Liver (tissue), 9 donors: ENCODE results near the gene SOBP. TPM values are rescaled to one million over a fixed set of nuclear protein-coding genes. Genes with fewer than 3 reads are reported as not detected.

Source experiments
- DNase-seq: peaks from one replicate; pipeline ENCODE4 v3.0.0-alpha.2; 2017; ENCODE audit warnings: low spot score
- H3K27ac ChIP-seq, 2 donors: one replicate each; pipeline ENCODE4 v1.7.0; 2013; ENCODE audit warnings: inconsistent platforms in 2 of 2, low read length in 2 of 2, control low read depth in 1 of 2, low read depth in 1 of 2, mild to moderate bottlenecking in 1 of 2
- H3K27me3 ChIP-seq, 4 donors: one replicate each; pipeline versions ENCODE4 v1.6.1 to v1.7.0; 2013; ENCODE audit warnings: low read length in 3 of 4, inconsistent platforms in 1 of 4, mild to moderate bottlenecking in 1 of 4, moderate library complexity in 1 of 4; ENCODE audit not compliant: control insufficient read depth in 4 of 4, insufficient read depth in 4 of 4
- H3K36me3 ChIP-seq, 4 donors: one replicate each; pipeline versions ENCODE4 v1.6.1 to v1.7.0; 2013; ENCODE audit warnings: low read length in 3 of 4, mild to moderate bottlenecking in 3 of 4, low read depth in 1 of 4, moderate library complexity in 1 of 4; ENCODE audit not compliant: control insufficient read depth in 4 of 4, insufficient read depth in 3 of 4
- H3K4me1 ChIP-seq, 4 donors: one replicate each; pipeline versions ENCODE4 v1.6.1 to v1.7.0; 2013; ENCODE audit warnings: low read length in 3 of 4, mild to moderate bottlenecking in 3 of 4, moderate library complexity in 1 of 4; ENCODE audit not compliant: control insufficient read depth in 4 of 4, insufficient read depth in 4 of 4
- H3K4me3 ChIP-seq, 3 donors: one replicate each; pipeline versions ENCODE4 v1.6.1 to v1.7.0; 2013; ENCODE audit warnings: low read length in 3 of 3, control low read depth in 1 of 3, low read depth in 1 of 3, mild to moderate bottlenecking in 1 of 3
- H3K9ac ChIP-seq, 2 donors: one replicate each; pipeline ENCODE4 v1.7.0; 2013; ENCODE audit warnings: low read length in 2 of 2, mild to moderate bottlenecking in 2 of 2, moderate library complexity in 2 of 2, control low read depth in 1 of 2, low read depth in 1 of 2
- H3K9me3 ChIP-seq, 4 donors: one replicate each; pipeline versions ENCODE4 v1.6.1 to v1.7.0; 2013; ENCODE audit warnings: low read length in 3 of 4; ENCODE audit not compliant: control insufficient read depth in 4 of 4
- EGR1 ChIP-seq, 2 donors: IDR thresholded peaks; 2 replicates each; pipeline ENCODE4 v1.6.1; 2016 to 2018; ENCODE audit warnings: antibody characterized with exemption in 2 of 2, low read depth in 2 of 2
- FOXA1 ChIP-seq: IDR thresholded peaks from 2 replicates; pipeline ENCODE4 v1.6.1; 2016; ENCODE audit warnings: antibody characterized with exemption
- FOXA2 ChIP-seq: IDR thresholded peaks from 2 replicates; pipeline ENCODE4 v1.6.1; 2016; ENCODE audit warnings: antibody characterized with exemption
- GABPA ChIP-seq, 2 donors: IDR thresholded peaks in 1 of 2; conservative IDR thresholded peaks in 1 of 2; 2 replicates each; pipeline ENCODE4 v1.6.1; 2016; ENCODE audit warnings: antibody characterized with exemption in 2 of 2, mild to moderate bottlenecking in 1 of 2, moderate library complexity in 1 of 2
- HNF4A ChIP-seq, 2 donors: conservative IDR thresholded peaks; 2 replicates each; pipeline ENCODE4 v1.6.1; 2016; ENCODE audit warnings: antibody characterized with exemption in 2 of 2, mild to moderate bottlenecking in 2 of 2
- HNF4G ChIP-seq: IDR thresholded peaks from 2 replicates; pipeline ENCODE4 v1.6.1; 2016; ENCODE audit warnings: antibody characterized with exemption
- JUND ChIP-seq, 2 donors: IDR thresholded peaks; 2 replicates each; pipeline ENCODE4 v1.6.1; 2016; ENCODE audit warnings: antibody characterized with exemption in 2 of 2
- NR2F2 ChIP-seq: IDR thresholded peaks from 2 replicates; pipeline ENCODE4 v1.6.1; 2016; ENCODE audit warnings: antibody characterized with exemption
- RAD21 ChIP-seq, 2 donors: IDR thresholded peaks; 2 replicates each; pipeline ENCODE4 v1.6.1; 2016; ENCODE audit warnings: antibody characterized with exemption in 2 of 2, mild to moderate bottlenecking in 2 of 2
- RXRA ChIP-seq, 2 donors: IDR thresholded peaks; 2 replicates each; pipeline ENCODE4 v1.6.1; 2017 to 2018; ENCODE audit warnings: antibody characterized with exemption in 2 of 2, mild to moderate bottlenecking in 1 of 2
- SP1 ChIP-seq: IDR thresholded peaks from 2 replicates; pipeline ENCODE4 v1.6.1; 2018; ENCODE audit warnings: antibody characterized with exemption, mild to moderate bottlenecking
- TAF1 ChIP-seq: conservative IDR thresholded peaks from 2 replicates; pipeline ENCODE4 v1.6.1; 2016; ENCODE audit warnings: antibody characterized with exemption, mild to moderate bottlenecking
- YY1 ChIP-seq: IDR thresholded peaks from 2 replicates; pipeline ENCODE4 v1.6.1; 2016; ENCODE audit warnings: antibody characterized with exemption, mild to moderate bottlenecking
- WGBS: extraction: QIAGEN DNeasy Blood & Tissue Kit; methylation state at CpG from one replicate; pipeline ENCODE4 v1.1.7; 2013; 5-methylcytosine and 5-hydroxymethylcytosine counted together
- polyA plus RNA-seq, 2 donors: library from polyadenylated mRNA; stranded (reverse) in 1 of 2; unstranded in 1 of 2; fragments of 200-250 nt in 1 of 2; fragments of >200 nt in 1 of 2; fragmentation: Nextera tagmentation in 1 of 2; extraction: Ambion mirVana in 1 of 2; gene quantifications; one replicate each; pipeline versions ENCODE4 v1.2.1 to v1.2.3, GENCODE V29; 2013 to 2015
- total RNA-seq, 2 donors: library from RNA; depleted of rRNA; stranded (reverse); fragments of >200 nt; gene quantifications; one replicate each; pipeline ENCODE4 v1.2.3, GENCODE V29; 2014
- TF ChIP-seq, protein P1 (sequence below): IDR thresholded peaks from 2 replicates; pipeline ENCODE4 v1.6.1; 2016; ENCODE audit warnings: antibody characterized with exemption
- TF ChIP-seq, protein P2 (sequence below): IDR thresholded peaks from 2 replicates; pipeline ENCODE4 v1.6.1; 2016; ENCODE audit warnings: antibody characterized with exemption, mild to moderate bottlenecking
- TF ChIP-seq, protein P3 (sequence below): IDR thresholded peaks from 2 replicates; pipeline ENCODE4 v1.6.1; 2016; ENCODE audit warnings: antibody characterized with exemption
- TF ChIP-seq, protein P4 (sequence below): fragments of 150-350 bp; IDR thresholded peaks from 2 replicates; pipeline ENCODE4 v1.5.1; 2017; ENCODE audit warnings: improper control_type of control experiment, low read depth, low read length; ENCODE audit not compliant: missing input control
- TF ChIP-seq, protein P5 (sequence below): IDR thresholded peaks from 2 replicates; pipeline ENCODE4 v1.6.1; 2016; ENCODE audit warnings: antibody characterized with exemption
- donor health status: healthy.
- donor health status: healthy.
- donor health status: healthy.
- donor health status: healthy.
- donor health status: healthy.

Gene SOBP
- total and polyA plus RNA-seq, 4 donors: 0.99 to 5.4 (median 1.9) TPM

DNA sequence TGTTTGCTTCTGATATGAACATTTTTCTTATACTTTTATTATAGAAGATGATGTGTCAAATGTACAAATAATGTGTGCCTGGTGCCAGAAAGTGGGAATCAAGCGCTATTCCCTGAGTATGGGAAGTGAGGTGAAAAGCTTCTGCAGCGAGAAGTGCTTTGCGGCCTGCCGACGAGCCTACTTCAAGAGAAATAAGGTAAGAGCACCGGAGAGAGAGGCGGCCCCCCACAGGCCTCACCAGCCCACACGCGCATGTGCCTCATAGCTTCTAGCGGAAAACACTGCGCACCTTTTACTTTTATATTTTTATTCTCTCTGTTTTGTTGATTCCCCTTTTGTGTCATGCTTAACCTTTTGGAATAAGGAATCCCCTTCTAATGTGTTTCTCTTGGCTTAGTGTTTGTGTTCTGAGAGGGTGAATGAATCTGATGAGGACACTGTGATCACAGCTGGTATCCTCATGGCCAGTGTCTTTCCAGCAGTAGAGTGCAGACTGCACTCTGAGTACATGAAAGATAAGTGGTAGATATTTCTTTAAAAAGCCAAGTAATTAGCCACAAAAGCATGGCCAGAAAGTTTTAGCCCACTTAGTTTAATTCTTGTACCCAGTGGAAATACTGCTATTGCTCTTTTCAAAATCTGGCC lies 43.6 kb downstream of the SOBP start:
- Histone ChIP-seq H3K9ac (no peak overlapping the region), H3K27ac (no peak overlapping the region), H3K4me3 (no peak overlapping the region), H3K27me3 (no peaks in the 10 kb centered on the region), H3K4me1 (peaks cover 0 to 4% (median 3%) of the 10 kb centered on the region in 4 donors), H3K9me3 (no peaks in the 10 kb centered on the region), H3K36me3 (no peaks in the 10 kb centered on the region)
- no peak for DNase-seq
- TF ChIP-seq RAD21 (IDR thresholded peaks at IDR 0.05) (no peak), NR2F2 (no peak), JUND (IDR thresholded peaks at IDR 0.05) (no peak), YY1 (no peak), HNF4G (no peak), TAF1 (no peak), SP1 (no peak), GABPA (IDR thresholded peaks at IDR 0.05 in 1 of 2, conservative IDR thresholded peaks at IDR 0.05 in 1 of 2) (no peak), EGR1 (IDR thresholded peaks at IDR 0.05; ENCODE audit: low read depth in 2 of 2) (no peak)
- TF ChIP-seq, protein P1, sequence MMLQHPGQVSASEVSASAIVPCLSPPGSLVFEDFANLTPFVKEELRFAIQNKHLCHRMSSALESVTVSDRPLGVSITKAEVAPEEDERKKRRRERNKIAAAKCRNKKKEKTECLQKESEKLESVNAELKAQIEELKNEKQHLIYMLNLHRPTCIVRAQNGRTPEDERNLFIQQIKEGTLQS: no peak
- TF ChIP-seq, protein P2, sequence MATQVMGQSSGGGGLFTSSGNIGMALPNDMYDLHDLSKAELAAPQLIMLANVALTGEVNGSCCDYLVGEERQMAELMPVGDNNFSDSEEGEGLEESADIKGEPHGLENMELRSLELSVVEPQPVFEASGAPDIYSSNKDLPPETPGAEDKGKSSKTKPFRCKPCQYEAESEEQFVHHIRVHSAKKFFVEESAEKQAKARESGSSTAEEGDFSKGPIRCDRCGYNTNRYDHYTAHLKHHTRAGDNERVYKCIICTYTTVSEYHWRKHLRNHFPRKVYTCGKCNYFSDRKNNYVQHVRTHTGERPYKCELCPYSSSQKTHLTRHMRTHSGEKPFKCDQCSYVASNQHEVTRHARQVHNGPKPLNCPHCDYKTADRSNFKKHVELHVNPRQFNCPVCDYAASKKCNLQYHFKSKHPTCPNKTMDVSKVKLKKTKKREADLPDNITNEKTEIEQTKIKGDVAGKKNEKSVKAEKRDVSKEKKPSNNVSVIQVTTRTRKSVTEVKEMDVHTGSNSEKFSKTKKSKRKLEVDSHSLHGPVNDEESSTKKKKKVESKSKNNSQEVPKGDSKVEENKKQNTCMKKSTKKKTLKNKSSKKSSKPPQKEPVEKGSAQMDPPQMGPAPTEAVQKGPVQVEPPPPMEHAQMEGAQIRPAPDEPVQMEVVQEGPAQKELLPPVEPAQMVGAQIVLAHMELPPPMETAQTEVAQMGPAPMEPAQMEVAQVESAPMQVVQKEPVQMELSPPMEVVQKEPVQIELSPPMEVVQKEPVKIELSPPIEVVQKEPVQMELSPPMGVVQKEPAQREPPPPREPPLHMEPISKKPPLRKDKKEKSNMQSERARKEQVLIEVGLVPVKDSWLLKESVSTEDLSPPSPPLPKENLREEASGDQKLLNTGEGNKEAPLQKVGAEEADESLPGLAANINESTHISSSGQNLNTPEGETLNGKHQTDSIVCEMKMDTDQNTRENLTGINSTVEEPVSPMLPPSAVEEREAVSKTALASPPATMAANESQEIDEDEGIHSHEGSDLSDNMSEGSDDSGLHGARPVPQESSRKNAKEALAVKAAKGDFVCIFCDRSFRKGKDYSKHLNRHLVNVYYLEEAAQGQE: no peak
- TF ChIP-seq, protein P3, sequence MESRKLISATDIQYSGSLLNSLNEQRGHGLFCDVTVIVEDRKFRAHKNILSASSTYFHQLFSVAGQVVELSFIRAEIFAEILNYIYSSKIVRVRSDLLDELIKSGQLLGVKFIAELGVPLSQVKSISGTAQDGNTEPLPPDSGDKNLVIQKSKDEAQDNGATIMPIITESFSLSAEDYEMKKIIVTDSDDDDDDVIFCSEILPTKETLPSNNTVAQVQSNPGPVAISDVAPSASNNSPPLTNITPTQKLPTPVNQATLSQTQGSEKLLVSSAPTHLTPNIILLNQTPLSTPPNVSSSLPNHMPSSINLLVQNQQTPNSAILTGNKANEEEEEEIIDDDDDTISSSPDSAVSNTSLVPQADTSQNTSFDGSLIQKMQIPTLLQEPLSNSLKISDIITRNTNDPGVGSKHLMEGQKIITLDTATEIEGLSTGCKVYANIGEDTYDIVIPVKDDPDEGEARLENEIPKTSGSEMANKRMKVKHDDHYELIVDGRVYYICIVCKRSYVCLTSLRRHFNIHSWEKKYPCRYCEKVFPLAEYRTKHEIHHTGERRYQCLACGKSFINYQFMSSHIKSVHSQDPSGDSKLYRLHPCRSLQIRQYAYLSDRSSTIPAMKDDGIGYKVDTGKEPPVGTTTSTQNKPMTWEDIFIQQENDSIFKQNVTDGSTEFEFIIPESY: no peak
- 96% methylated on average over 11 of the region's 11 CpGs for WGBS

DNA sequence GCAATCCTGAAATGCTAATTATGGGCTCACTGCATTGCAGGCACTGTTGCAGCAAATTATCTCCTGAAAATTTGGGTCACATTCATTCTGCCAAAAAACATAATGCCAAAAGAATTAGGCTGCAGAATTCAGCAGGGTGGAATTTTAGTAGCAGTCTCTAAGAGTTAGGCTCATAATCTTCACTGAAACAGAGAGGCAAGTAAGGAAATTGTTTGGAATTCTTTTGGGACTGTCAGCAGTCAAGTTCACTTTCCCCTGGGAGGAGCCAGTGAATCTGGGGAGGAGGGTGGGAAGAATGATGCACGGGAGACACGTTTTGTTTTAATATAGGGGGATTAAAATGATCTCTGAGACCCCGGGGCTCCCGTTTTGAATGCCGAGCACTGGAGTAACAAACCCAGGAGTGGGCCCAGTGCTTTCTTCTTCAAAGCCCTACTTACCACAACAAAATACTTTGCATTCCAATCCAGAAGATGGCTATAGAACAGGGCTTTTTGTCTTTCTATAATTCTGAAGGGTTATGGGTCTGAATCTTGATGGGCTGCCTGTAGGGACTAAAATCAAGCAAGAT lies 44.7 kb downstream of the SOBP start:
- WGBS: 79% methylated on average over 5 of the region's 5 CpGs
- H3K36me3 ChIP-seq: no peaks in the 10 kb centered on the region
- no peak for DNase-seq
- H3K27me3 ChIP-seq: no peaks in the 10 kb centered on the region
- H3K27ac ChIP-seq: no peak overlapping the region
- peaks cover 4 to 15% (median 11%) of the 10 kb centered on the region in 4 donors for H3K4me1 ChIP-seq
- H3K9me3 ChIP-seq: no peaks in the 10 kb centered on the region
- H3K9ac ChIP-seq: no peak overlapping the region
- H3K4me3 ChIP-seq: no peak overlapping the region
- TF ChIP-seq, protein P4, sequence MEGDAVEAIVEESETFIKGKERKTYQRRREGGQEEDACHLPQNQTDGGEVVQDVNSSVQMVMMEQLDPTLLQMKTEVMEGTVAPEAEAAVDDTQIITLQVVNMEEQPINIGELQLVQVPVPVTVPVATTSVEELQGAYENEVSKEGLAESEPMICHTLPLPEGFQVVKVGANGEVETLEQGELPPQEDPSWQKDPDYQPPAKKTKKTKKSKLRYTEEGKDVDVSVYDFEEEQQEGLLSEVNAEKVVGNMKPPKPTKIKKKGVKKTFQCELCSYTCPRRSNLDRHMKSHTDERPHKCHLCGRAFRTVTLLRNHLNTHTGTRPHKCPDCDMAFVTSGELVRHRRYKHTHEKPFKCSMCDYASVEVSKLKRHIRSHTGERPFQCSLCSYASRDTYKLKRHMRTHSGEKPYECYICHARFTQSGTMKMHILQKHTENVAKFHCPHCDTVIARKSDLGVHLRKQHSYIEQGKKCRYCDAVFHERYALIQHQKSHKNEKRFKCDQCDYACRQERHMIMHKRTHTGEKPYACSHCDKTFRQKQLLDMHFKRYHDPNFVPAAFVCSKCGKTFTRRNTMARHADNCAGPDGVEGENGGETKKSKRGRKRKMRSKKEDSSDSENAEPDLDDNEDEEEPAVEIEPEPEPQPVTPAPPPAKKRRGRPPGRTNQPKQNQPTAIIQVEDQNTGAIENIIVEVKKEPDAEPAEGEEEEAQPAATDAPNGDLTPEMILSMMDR: no peak
- TF ChIP-seq HNF4G (no peak), NR2F2 (no peak), SP1 (no peak), FOXA2 (no peak), FOXA1 (no peak), RXRA (IDR thresholded peaks at IDR 0.05) (no peak), GABPA (IDR thresholded peaks at IDR 0.05 in 1 of 2, conservative IDR thresholded peaks at IDR 0.05 in 1 of 2) (no peak), RAD21 (IDR thresholded peaks at IDR 0.05) (no peak), HNF4A (conservative IDR thresholded peaks at IDR 0.05) (no peak), EGR1 (IDR thresholded peaks at IDR 0.05; ENCODE audit: low read depth in 2 of 2) (no peak), YY1 (no peak), TAF1 (no peak)
- TF ChIP-seq, protein P3: no peak
- TF ChIP-seq, protein P5, sequence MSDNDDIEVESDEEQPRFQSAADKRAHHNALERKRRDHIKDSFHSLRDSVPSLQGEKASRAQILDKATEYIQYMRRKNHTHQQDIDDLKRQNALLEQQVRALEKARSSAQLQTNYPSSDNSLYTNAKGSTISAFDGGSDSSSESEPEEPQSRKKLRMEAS: no peak
